ENCODE data around the gene SNPH. TPM values are rescaled to one million over a fixed set of nuclear protein-coding genes. Genes with fewer than 3 reads are reported as not detected.

SNPH gene
- polyA plus RNA-seq, 2 of the 4 experiments (the other 2 are of a cell fraction): 1.1 to 5.2 TPM

DNA sequence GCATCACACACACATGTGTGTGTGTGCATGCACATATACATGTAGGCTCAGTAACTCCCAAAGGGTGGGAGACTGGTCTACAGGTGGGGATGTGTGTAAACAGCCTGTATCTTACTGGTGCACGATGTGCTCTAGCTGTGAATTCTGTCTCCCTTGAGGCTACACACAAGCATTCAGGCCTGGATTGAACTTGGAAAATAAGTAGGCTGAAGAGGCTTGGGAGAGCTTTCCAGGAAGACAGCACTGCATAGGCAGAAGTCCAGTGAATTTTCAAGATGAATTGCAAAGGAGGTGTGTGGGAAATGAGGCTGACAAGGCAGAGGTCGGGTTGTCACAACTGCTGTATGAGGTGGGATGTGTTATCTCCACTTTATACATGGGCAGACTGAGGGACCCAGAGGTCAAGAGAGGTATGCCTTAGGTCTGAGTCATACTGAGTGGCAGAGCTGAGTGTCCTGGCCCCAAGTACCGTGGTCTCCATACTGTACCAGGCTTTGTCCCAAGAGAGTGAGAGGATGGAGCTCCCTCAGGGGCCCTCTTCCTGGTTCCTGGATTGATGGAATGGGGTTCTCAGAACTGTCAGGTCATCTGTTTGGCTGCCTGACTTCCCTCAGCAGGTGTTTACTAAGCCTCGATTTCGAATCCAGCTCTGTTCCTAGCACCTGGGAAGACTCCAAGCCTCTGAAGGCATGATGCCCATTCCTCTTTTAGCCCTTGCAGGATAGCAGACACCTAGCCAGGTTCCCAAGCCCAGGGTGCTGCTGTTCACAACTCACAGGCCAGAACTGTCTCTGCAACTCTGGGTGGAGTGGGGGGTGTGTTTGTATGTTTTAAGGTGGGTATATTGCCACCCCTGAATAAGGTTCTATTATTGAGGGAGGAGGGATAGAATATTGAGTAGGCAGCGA, 14.4 kb downstream of the SNPH start:
- Histone ChIP-seq H3K4me3 (no peak overlapping the region), H3K4me1 (no peaks in the 10 kb centered on the region), H3K4me2 (no peak overlapping the region), H3K27ac (no peak overlapping the region), H3K9me3 (no peaks in the 10 kb centered on the region)
- ATAC-seq: no peak
- DNase-seq (ENCODE audit: low read depth in 1 of 2, low spot score in 1 of 2): no peak
- peak; percentile 39 for FAIRE-seq
- POLR2A ChIA-PET: no interaction called here
- CTCF ChIA-PET: interaction anchor here (0.6 to 2.6 kb wide), 10 partner anchors 8 to 722 kb away, joined by 3 to 6 read pairs (median 3); no protein-coding TSS in a partner anchor
- TF ChIP-seq, protein P1, sequence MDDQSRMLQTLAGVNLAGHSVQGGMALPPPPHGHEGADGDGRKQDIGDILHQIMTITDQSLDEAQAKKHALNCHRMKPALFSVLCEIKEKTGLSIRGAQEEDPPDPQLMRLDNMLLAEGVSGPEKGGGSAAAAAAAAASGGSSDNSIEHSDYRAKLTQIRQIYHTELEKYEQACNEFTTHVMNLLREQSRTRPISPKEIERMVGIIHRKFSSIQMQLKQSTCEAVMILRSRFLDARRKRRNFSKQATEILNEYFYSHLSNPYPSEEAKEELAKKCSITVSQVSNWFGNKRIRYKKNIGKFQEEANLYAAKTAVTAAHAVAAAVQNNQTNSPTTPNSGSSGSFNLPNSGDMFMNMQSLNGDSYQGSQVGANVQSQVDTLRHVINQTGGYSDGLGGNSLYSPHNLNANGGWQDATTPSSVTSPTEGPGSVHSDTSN (IDR thresholded peaks at IDR 0.05): no peak
- no peak for TF ChIP-seq RARB (CRISPR knock-in tag; IDR thresholded peaks at IDR 0.05)
- no peak for TF ChIP-seq CEBPB (IDR thresholded peaks at IDR 0.05)
- TF ChIP-seq, protein P2, sequence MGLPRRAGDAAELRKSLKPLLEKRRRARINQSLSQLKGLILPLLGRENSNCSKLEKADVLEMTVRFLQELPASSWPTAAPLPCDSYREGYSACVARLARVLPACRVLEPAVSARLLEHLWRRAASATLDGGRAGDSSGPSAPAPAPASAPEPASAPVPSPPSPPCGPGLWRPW (IDR thresholded peaks at IDR 0.05): no peak
- no peak for TF ChIP-seq EHMT2 (IDR thresholded peaks at IDR 0.05; ENCODE audit: low read depth)
- no peak for TF ChIP-seq SMC3 (IDR thresholded peaks at IDR 0.05)
- TF ChIP-seq CBX2 (IDR thresholded peaks at IDR 0.05; ENCODE audit: borderline replicate concordance, low read depth): no peak
- no peak for TF ChIP-seq EP300 (IDR thresholded peaks at IDR 0.05)
- TF ChIP-seq HOXB13 (CRISPR knock-in tag; IDR thresholded peaks at IDR 0.05; ENCODE audit: low read depth): no peak
- TF ChIP-seq RAD21 (conservative IDR thresholded peaks at IDR 0.05 in 1 of 2, IDR thresholded peaks at IDR 0.05 in 1 of 2): no peak
- no peak for TF ChIP-seq HOXA7 (CRISPR knock-in tag; IDR thresholded peaks at IDR 0.05)
- TF ChIP-seq ZNF302 (CRISPR knock-in tag; IDR thresholded peaks at IDR 0.05): no peak
- no peak for TF ChIP-seq CBX8 (IDR thresholded peaks at IDR 0.05)
- no peak for TF ChIP-seq POLR2AphosphoS2 (conservative IDR thresholded peaks at IDR 0.05; ENCODE audit: low read length)
- TF ChIP-seq, protein P3, sequence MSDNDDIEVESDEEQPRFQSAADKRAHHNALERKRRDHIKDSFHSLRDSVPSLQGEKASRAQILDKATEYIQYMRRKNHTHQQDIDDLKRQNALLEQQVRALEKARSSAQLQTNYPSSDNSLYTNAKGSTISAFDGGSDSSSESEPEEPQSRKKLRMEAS (IDR thresholded peaks at IDR 0.05): no peak
- no peak for TF ChIP-seq NFE2L2 (conservative IDR thresholded peaks at IDR 0.05; ENCODE audit: low read length)
- TF ChIP-seq, protein P4, sequence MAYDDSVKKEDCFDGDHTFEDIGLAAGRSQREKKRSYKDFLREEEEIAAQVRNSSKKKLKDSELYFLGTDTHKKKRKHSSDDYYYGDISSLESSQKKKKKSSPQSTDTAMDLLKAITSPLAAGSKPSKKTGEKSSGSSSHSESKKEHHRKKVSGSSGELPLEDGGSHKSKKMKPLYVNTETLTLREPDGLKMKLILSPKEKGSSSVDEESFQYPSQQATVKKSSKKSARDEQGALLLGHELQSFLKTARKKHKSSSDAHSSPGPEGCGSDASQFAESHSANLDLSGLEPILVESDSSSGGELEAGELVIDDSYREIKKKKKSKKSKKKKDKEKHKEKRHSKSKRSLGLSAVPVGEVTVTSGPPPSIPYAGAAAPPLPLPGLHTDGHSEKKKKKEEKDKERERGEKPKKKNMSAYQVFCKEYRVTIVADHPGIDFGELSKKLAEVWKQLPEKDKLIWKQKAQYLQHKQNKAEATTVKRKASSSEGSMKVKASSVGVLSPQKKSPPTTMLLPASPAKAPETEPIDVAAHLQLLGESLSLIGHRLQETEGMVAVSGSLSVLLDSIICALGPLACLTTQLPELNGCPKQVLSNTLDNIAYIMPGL (CRISPR knock-in tag; IDR thresholded peaks at IDR 0.05; ENCODE audit: borderline replicate concordance): no peak
- 73% methylated on average over 6 of the region's 6 CpGs for WGBS (ENCODE audit: missing lambda C conversion rate)

DNA sequence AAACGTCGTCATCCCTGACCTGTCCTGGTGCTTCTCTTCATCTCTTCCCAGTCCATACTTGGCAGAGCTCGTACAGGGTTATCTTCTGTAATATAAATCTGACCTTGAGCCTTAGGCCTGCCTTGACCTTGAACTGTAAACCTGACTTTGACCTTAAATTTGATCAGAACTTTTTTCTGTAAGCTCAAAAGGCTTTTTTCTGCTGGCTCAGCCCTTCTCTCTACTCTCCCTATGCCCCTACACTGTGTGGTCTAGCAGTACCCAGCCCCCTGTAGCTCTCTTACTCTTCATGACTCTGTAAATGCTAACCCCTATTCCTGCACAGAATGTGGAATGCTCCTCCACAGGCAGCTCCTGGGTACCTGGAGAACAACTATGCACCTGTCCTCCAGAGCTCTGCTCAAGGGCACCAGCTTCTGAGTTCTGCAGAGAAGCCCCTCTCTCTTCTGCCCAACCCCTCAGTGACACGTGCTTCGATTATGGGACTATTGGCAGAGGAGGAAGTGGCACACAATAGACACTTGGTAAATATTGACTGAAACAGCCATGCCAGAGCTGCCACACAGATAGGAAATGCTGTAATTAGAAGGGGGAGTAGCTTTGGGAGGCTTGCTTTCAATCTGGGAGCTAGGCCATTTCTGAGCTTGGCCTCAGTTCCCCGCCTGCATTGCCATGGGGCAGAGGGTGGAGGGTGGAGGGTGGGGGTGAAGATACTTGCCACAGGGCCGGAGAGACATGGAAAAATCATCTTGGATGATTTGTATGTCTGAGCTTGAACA, 15.4 kb downstream of the SNPH start:
- DNase-seq (ENCODE audit: low read depth in 1 of 2, low spot score in 1 of 2): no peak
- ChIA-PET POLR2A (no interaction called here), CTCF (interaction anchor here (0.5 to 2.6 kb wide), 6 partner anchors 9 to 156 kb away, joined by 3 to 6 read pairs (median 4); no protein-coding TSS in a partner anchor)
- Histone ChIP-seq H3K27ac (no peak overlapping the region), H3K4me1 (no peaks in the 10 kb centered on the region), H3K4me2 (no peak overlapping the region), H3K4me3 (no peak overlapping the region), H3K9me3 (no peaks in the 10 kb centered on the region)
- TF ChIP-seq MAFK (IDR thresholded peaks at IDR 0.05; ENCODE audit: partially characterized antibody): peak; percentile 28
- TF ChIP-seq CBX8 (IDR thresholded peaks at IDR 0.05): no peak
- TF ChIP-seq PHF8 (IDR thresholded peaks at IDR 0.05; ENCODE audit: borderline replicate concordance, low read depth): no peak
- ATAC-seq: no peak
- 83% methylated on average over 7 of the region's 7 CpGs for WGBS (ENCODE audit: missing lambda C conversion rate)
- peak; percentile 51 for FAIRE-seq
